ENCODE results near the gene CDKN2D. TPM values are rescaled to one million over a fixed set of nuclear protein-coding genes. Genes with fewer than 3 reads are reported as not detected.

Gene CDKN2D
- total and polyA plus RNA-seq, 2 of the 13 experiments (the other 11 are each of a cell fraction or from before 2014, with no cell fraction given), result 5.4 to 8.6 TPM

- no peak for TF ChIP-seq ZNF839 (CRISPR knock-in tag; IDR thresholded peaks at IDR 0.05; ENCODE audit: borderline replicate concordance)
- TF ChIP-seq ZNF142 (CRISPR knock-in tag; IDR thresholded peaks at IDR 0.05), result 0 out of 2 replicates have a peak, but pooled peaks have one; percentile 51
- no peak for TF ChIP-seq EZH2 (conservative IDR thresholded peaks at IDR 0.05; ENCODE audit: low read depth, low read length)
- peak; percentile 79 for TF ChIP-seq JUNB (CRISPR knock-in tag; IDR thresholded peaks at IDR 0.05; ENCODE audit: borderline replicate concordance)
- TF ChIP-seq RXRA (CRISPR knock-in tag; IDR thresholded peaks at IDR 0.05), result peak; percentile 96
- peak; percentile 69; the same call in 1 of the 2 replicates for TF ChIP-seq ZSCAN21 (CRISPR knock-in tag; IDR thresholded peaks at IDR 0.05; ENCODE audit: borderline replicate concordance)
- peak; percentile 18; the same call in 1 of the 2 replicates for TF ChIP-seq ZNF362 (CRISPR knock-in tag; IDR thresholded peaks at IDR 0.05; ENCODE audit: borderline replicate concordance)
- peak; percentile 98 for TF ChIP-seq HDAC1 (CRISPR knock-in tag; IDR thresholded peaks at IDR 0.05)
- TF ChIP-seq HOXA7 (CRISPR knock-in tag; IDR thresholded peaks at IDR 0.05), result 0 out of 2 replicates have a peak, but pooled peaks have one; percentile 36
- TF ChIP-seq ZNF883 (CRISPR knock-in tag; IDR thresholded peaks at IDR 0.05; ENCODE audit: not compliant biosample characterization), result no peak
- no peak; the same call in 1 of the 2 replicates for TF ChIP-seq ARHGAP35 (CRISPR knock-in tag; IDR thresholded peaks at IDR 0.05; ENCODE audit: borderline replicate concordance)
- peak; percentile 50; the same call in 1 of the 2 replicates for TF ChIP-seq ZBTB25 (CRISPR knock-in tag; IDR thresholded peaks at IDR 0.05)
- TF ChIP-seq SMAD9 (CRISPR knock-in tag; IDR thresholded peaks at IDR 0.05), result no peak
- peak; percentile 54; the same call in 1 of the 2 replicates for TF ChIP-seq MEF2D (CRISPR knock-in tag; IDR thresholded peaks at IDR 0.05)
- TF ChIP-seq ZNF331 (CRISPR knock-in tag; IDR thresholded peaks at IDR 0.05), result peak; percentile 50; the same call in 1 of the 2 replicates
- no peak for TF ChIP-seq MTF1 (CRISPR knock-in tag; IDR thresholded peaks at IDR 0.05)
- TF ChIP-seq ZNF232 (CRISPR knock-in tag; IDR thresholded peaks at IDR 0.05; ENCODE audit: borderline replicate concordance), result no peak
- no peak for TF ChIP-seq ZNF225 (CRISPR knock-in tag; IDR thresholded peaks at IDR 0.05)
- no peak for TF ChIP-seq ZNF296 (CRISPR knock-in tag; conservative IDR thresholded peaks at IDR 0.05)
- TF ChIP-seq ZBTB26 (CRISPR knock-in tag; IDR thresholded peaks at IDR 0.05; ENCODE audit: borderline replicate concordance), result no peak
These were observed at the start of gene CDKN2D (continued) for GRCh38 chr19:10568826-10569651.

Measured in HepG2 (cell line).